ENCODE data around the gene D2HGDH. TPM values are rescaled to one million over a fixed set of nuclear protein-coding genes. Genes with fewer than 3 reads are reported as not detected.

The D2HGDH gene
- total and polyA plus RNA-seq, 2 of the 13 experiments (the other 11 are each of a cell fraction or from before 2014, with no cell fraction given): 19.2 to 20.3 TPM

DNA sequence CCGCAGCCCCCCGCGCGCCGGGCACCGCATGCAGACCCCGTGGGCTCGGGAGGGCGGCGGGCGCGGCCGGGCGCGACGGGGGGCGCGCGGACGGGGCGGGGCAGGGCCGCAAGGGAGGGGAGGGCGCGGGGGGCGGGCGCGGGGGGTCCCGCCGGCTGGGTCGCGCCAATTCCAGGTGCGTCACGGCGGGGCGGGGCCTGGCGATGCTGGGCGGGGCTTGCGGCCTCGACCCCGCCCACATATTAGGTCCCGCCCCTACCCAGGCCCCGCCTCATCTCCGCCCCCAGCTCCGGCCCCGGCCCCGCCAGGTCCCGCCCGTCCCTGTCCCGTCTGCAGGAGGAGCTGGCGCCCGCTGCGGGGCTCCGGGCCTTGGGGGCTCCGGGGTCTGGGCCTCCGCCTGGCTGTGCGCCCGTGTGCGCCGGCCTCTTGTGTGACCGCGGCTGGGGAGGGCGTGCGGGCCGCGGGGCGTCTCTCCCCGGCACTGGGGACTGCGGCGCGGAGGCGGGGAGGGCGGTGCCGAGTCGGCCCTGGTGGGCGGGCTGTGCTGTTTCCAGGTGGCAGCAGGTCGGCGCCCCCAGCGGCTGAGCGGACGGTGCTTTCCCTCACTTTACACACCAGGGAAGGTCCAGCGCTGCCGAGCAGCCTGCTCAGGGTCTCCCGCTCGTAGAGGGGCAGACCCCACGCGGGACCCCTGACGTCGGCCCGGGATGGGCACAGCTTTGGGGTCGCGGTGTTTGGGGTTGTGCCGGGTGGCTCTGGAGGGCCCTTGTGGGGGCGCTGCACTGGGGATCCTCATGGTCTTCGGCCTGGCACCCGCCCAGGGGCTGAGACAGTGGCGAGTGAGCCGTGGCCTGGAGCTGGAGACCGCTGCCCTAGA is 32.0 kb upstream of the D2HGDH start:
- Histone ChIP-seq H3K27me3 (ENCODE audit: control insufficient read depth in 1 of 2, insufficient read depth in 2 of 2, low read length in 2 of 2) (no peaks in the 10 kb centered on the region), H3K4me3 (replicated peaks in 1 of 3; ENCODE audit: insufficient read depth in 1 of 3, low read depth in 2 of 3, low read length in 3 of 3) (peak overlapping the region; percentile 81 to 99 (median 94)), H2AFZ (ENCODE audit: low read length) (no peak overlapping the region), H3K36me3 (replicated peaks in 1 of 2; ENCODE audit: control insufficient read depth in 1 of 2, insufficient read depth in 2 of 2, low read length in 2 of 2) (peaks cover 14 to 27% of the 10 kb centered on the region in 2 experiments), H3K9me3 (ENCODE audit: low read length) (peaks cover 13% of the 10 kb centered on the region; the same call in 1 of the 2 replicates), H3K27ac (ENCODE audit: extremely low read length, insufficient read depth, low read length) (peak overlapping the region; percentile 98), H3K79me2 (ENCODE audit: insufficient read depth, low read length) (peaks cover 25% of the 10 kb centered on the region), H4K20me1 (ENCODE audit: insufficient read depth, low read length) (peaks cover 18% of the 10 kb centered on the region; the same call in 1 of the 2 replicates), H3K4me2 (ENCODE audit: low read depth, low read length) (peak overlapping the region; percentile 92), H3K9ac (ENCODE audit: insufficient read depth, low read depth, low read length) (peak overlapping the region; percentile 100), H3K4me1 (ENCODE audit: insufficient read depth, low read length) (peaks cover 28% of the 10 kb centered on the region)
- WGBS (ENCODE audit: low lambda C conversion rate): 0% methylated on average over 17 of the region's 98 CpGs
- ATAC-seq (peak; percentile 86), DNase-seq (ENCODE audit: low spot score) (peak; percentile 85), FAIRE-seq (no peak)
- intact Hi-C loops (cut with micrococcal nuclease; ENCODE audit: unreplicated experiment): no loop called here
- ChIA-PET CTCF (ENCODE audit: low intra/inter-chr PET ratio, low total read pairs) (no interaction called here), POLR2A (interaction anchor here (1.0 to 7.5 kb wide), 21 partner anchors 10 to 383 kb away, joined by 3 to 234 read pairs (median 6); partner anchors contain the start of genes ATG4B, D2HGDH, DTYMK and NEU4)
- in situ Hi-C loops (cut with HindIII; ENCODE audit: extremely low pct_ligation_motif_present, low pct_unique_long_range_greater_than_20kb): no loop called here
- BruUV-seq (replicated peaks): no TSS peak
- TF ChIP-seq ZNF101 (CRISPR knock-in tag; IDR thresholded peaks at IDR 0.05; ENCODE audit: borderline replicate concordance, low read depth) (no peak), RBFOX2 (IDR thresholded peaks at IDR 0.05; ENCODE audit: low read depth, low read length) (peak; percentile 71), ZFP90 (CRISPR knock-in tag; IDR thresholded peaks at IDR 0.05; ENCODE audit: borderline replicate concordance) (peak; percentile 68; the same call in 1 of the 2 replicates), ZBTB34 (CRISPR knock-in tag; IDR thresholded peaks at IDR 0.05) (peak; percentile 73; the same call in 1 of the 2 replicates)
- TF ChIP-seq, protein P1, sequence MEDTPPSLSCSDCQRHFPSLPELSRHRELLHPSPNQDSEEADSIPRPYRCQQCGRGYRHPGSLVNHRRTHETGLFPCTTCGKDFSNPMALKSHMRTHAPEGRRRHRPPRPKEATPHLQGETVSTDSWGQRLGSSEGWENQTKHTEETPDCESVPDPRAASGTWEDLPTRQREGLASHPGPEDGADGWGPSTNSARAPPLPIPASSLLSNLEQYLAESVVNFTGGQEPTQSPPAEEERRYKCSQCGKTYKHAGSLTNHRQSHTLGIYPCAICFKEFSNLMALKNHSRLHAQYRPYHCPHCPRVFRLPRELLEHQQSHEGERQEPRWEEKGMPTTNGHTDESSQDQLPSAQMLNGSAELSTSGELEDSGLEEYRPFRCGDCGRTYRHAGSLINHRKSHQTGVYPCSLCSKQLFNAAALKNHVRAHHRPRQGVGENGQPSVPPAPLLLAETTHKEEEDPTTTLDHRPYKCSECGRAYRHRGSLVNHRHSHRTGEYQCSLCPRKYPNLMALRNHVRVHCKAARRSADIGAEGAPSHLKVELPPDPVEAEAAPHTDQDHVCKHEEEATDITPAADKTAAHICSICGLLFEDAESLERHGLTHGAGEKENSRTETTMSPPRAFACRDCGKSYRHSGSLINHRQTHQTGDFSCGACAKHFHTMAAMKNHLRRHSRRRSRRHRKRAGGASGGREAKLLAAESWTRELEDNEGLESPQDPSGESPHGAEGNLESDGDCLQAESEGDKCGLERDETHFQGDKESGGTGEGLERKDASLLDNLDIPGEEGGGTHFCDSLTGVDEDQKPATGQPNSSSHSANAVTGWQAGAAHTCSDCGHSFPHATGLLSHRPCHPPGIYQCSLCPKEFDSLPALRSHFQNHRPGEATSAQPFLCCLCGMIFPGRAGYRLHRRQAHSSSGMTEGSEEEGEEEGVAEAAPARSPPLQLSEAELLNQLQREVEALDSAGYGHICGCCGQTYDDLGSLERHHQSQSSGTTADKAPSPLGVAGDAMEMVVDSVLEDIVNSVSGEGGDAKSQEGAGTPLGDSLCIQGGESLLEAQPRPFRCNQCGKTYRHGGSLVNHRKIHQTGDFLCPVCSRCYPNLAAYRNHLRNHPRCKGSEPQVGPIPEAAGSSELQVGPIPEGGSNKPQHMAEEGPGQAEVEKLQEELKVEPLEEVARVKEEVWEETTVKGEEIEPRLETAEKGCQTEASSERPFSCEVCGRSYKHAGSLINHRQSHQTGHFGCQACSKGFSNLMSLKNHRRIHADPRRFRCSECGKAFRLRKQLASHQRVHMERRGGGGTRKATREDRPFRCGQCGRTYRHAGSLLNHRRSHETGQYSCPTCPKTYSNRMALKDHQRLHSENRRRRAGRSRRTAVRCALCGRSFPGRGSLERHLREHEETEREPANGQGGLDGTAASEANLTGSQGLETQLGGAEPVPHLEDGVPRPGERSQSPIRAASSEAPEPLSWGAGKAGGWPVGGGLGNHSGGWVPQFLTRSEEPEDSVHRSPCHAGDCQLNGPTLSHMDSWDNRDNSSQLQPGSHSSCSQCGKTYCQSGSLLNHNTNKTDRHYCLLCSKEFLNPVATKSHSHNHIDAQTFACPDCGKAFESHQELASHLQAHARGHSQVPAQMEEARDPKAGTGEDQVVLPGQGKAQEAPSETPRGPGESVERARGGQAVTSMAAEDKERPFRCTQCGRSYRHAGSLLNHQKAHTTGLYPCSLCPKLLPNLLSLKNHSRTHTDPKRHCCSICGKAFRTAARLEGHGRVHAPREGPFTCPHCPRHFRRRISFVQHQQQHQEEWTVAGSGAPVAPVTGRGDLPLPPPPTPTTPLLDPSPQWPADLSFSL (CRISPR knock-in tag; IDR thresholded peaks at IDR 0.05): no peak
- TF ChIP-seq, protein P2, sequence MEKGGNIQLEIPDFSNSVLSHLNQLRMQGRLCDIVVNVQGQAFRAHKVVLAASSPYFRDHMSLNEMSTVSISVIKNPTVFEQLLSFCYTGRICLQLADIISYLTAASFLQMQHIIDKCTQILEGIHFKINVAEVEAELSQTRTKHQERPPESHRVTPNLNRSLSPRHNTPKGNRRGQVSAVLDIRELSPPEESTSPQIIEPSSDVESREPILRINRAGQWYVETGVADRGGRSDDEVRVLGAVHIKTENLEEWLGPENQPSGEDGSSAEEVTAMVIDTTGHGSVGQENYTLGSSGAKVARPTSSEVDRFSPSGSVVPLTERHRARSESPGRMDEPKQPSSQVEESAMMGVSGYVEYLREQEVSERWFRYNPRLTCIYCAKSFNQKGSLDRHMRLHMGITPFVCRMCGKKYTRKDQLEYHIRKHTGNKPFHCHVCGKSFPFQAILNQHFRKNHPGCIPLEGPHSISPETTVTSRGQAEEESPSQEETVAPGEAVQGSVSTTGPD (CRISPR knock-in tag; IDR thresholded peaks at IDR 0.05): no peak
- TF ChIP-seq, protein P3, sequence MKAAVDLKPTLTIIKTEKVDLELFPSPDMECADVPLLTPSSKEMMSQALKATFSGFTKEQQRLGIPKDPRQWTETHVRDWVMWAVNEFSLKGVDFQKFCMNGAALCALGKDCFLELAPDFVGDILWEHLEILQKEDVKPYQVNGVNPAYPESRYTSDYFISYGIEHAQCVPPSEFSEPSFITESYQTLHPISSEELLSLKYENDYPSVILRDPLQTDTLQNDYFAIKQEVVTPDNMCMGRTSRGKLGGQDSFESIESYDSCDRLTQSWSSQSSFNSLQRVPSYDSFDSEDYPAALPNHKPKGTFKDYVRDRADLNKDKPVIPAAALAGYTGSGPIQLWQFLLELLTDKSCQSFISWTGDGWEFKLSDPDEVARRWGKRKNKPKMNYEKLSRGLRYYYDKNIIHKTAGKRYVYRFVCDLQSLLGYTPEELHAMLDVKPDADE (CRISPR knock-in tag; IDR thresholded peaks at IDR 0.05): no peak

Data from HepG2 (cell line).